Pulmonary artery endothelial cell (primary cell): ENCODE measurements around the gene FAM193A. TPM values are rescaled to one million over a fixed set of nuclear protein-coding genes. Genes with fewer than 3 reads are reported as not detected.
"Not testable (repeated sequence)": the region's sequence is repeated elsewhere in the genome, so short reads cannot be mapped to it uniquely, and the experiment has no call there.

Experiments
- DNase-seq: peaks from one replicate; pipeline ENCODE4 v3.0.0-alpha.2; 2011; ENCODE audit warnings: low read depth, low spot score
- total RNA-seq: library from RNA; depleted of rRNA; stranded (reverse); fragments of >200 nt; gene quantifications from 2 replicates; pipeline ENCODE4 v1.2.3, GENCODE V29; 2014

The FAM193A gene
- total RNA-seq, 1 donor from 2014 or later, result 7.0 TPM

DNA sequence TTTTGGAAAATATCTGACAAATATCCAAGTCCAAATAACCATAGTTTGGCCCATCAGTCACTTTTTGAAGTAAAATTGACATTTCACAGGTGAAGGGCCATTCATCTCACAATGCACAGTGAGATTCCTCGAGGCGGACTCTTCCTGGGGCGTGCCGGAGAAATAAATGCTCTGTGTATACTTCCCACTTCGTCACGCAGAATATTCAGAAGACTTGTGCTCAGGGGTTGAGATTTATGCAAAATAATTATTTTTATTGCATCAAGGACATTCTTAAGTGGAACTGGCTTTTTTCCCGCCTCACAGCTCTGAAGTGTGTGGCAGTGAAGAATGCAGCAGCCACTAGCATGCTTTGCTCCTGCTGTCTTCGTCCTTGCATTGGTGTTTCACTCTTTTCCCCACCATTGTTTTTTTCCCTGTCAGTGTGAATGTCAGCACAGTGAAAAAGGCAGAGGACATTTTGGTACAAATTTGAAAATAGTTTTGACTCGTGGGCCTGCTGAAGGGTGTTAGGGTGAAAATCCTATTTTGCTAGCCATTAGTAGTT is 70.6 kb downstream of the FAM193A start:
- no peak for DNase-seq

DNA sequence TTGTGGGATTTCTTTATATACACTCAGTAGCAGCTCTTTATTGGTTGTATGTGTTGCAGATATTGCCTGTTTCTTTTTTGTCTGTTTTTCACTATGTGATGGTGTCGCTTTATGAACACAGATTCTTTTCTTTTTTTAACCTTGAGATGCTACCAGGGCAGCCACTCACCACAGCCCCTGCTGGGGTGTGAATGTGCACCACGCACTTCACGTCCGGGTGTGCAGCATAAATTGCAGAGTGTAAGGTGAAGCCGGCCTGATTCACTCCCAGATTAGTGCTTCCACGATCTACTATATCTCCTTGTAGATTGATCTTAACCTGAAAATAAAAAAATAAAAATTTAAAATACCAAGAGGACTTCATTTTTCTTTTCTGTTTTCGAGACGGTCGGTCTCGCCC is 71.4 kb downstream of the FAM193A start:
- DNase-seq, result no peak

DNA sequence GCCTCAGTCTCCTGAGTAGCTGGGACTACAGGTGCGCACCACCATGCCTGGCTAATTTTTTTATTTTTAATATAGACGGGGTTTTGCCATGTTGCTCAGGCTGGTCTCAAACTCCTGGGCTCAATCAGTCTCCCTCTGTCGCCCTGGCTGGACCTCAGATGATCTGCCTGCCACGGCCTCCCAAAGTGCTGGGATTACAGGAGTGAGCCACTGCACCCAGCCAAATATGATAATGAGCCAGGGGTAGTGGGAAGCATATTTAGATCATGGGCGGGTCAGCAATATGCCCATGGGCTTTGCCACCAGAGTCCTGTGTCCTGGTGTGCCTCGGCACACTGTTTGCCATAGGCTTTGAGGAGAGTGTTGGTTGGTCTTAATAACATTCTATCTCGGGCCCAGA is 71.8 kb downstream of the FAM193A start:
- DNase-seq, result no peak

DNA sequence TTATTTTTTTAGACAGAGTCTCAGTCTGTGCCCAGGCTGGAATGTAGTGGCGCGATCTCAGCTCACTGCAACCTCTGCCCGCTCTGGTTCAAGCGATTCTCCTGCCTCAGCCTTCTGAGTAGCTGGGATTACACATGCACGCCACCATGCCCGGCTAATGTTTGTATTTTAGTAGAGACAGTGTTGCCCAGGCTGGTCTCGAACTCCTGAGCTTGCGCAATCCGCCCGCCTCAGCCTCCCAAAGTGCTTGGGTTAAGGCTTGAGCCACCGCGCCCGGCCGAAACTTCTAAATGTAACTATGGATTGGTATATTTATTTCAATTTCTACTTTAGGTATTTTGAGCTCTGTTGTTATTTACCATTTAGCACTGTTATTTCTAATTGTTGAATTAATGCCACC is 79.4 kb downstream of the FAM193A start:
- no peak for DNase-seq

DNA sequence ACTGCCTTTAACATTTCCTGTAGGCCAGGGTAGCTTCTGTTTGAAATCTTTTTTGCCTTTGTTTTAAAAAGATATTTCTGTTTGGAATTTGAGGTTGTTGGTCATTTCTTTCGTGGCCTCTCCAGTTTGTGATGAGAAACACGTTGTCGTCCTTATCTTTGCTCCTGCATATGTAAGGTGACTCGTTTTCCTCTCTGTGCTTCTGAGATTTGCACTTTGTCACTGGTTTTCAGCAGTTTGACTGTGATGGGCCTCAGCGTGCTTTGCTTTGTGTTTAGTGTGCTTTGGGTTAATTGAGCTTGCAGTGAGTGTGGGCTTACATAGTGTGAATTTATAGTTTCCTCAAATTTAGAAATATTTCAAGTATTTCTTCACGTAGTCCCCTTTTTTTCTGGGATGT is 81.5 kb downstream of the FAM193A start:
- DNase-seq, result no peak

DNA sequence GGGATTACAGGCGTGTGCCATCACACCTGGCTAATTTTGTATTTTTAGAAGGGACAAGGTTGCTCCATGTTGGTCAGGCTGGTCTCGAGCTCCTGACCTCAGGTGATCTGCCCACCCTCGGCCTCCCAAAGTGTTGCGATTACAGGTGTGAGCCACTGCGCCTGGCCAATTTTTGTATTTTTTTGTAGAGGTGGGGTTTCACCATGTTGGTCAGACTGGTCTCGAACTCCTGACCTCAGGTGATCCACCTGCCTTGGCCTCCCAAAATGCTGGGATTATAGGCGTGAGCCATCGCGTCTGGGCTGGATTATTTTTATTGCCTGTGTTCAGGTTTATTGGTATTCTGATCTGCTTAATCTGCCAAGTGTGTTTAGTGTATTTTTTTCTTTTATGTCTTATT is 82.3 kb downstream of the FAM193A start:
- not testable (repeated sequence) for DNase-seq

DNA sequence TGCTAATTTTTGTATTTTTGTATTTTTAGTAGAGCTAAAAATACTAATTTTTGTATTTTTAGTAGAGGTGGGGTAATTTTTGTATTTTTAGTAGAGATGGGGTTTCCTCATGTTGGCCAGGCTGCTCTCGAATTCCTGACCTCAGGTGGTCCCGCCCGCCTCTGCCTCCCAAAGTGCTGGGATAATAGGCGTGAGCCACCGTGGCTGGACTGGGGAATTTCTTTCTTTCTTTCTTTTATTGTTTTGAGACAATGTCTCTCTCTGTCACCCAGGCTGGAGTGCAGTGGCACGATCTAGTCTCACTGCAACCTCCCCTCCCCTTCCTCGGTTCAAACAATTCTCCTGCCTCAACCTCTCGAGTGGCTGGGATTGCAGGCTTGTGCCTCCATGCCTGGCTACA is 83.0 kb downstream of the FAM193A start:
- no peak for DNase-seq

DNA sequence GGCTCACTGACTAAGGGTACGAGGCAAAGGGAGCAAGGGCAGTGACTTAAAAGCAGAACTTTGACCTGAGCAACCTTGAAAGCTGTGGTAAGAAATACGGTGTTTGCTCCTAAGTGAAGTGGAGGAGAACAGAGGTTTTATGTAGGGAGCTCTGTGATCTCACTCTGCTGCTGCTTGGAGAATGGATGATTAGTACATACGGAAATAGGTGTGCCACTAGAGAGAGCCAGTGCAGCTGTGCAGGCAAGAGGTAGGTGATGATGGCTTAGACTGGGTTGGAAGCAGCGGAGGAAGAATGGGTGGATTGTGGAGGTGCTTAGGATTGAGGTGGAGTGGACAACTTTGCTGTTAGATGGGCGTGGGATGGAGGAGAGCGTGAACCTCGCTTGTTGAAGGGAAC is 85.0 kb downstream of the FAM193A start:
- no peak for DNase-seq

DNA sequence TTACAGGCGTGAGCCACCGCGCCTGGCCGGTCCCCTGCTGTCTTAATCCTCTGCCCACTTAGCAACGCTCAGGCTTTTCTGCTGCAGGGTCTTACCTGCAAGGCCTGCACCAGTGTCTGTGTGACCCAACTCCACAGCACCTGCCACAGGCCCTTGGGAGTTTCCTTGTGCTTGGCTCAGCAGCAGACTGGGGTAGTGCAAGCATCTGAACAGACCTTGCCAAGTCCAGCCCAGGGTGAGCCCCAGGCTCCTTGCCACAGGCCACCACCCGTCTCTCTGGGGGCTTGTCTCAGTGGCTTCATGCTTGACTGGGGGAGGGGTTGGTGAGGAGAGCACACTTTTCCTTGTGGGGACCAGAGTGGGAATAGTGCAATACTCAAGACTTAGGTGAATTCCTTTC is 87.0 kb downstream of the FAM193A start:
- no peak for DNase-seq

DNA sequence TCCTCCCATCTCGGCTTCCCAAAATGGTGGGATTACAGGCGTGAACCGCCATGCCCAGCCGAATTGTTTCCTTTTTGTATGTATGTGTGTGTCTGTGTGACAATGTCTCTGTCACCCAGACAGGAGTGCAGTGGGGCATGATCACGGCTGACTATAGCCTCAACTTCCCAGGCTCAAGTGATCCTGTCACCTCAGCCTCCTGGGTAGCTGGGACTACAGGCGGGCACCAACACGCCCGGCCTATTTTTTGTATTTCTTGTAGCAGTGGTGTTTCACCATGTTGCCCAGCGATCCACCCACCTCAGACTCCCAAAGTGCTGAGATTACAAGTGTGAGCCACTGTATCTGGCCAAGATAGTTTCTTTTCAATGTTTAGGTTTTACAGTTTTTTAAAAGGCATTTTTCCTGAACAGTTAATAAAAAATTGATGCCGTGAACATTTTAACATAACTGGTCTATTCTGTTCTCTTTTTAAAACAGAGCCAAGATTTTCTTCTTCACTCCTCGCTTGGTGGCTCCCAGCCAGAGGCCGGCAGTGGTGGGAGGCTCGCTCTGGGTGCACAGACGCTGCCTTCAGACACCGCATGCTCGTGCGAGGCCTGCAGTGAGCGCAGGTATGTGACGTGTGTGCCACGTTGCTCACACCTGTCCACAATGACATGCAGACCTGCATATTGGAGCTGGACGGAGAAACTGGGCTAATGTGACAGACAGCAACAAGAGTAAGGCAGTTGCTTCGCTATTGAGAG is 88.5 kb downstream of the FAM193A start:
- DNase-seq, result no peak

DNA sequence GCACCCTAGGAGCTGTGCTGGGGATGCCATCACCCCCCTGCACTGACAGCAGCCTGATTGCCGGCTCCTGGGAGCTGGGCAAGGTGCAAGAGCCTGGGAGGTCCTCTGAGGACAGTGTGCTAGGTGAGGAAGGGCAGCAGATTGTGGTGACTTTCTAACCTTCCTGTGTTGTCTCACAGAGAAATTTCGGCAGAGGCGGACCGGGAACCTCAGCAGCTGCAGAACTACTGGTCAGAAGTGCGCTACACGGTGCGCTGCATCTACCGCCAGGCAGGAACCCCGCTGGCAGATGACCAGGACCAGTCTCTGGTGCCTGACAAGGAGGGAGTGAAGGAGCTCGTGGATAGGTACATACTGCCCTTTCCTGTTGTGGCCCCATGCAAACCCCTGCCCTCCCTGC is 89.8 kb downstream of the FAM193A start:
- no peak for DNase-seq

DNA sequence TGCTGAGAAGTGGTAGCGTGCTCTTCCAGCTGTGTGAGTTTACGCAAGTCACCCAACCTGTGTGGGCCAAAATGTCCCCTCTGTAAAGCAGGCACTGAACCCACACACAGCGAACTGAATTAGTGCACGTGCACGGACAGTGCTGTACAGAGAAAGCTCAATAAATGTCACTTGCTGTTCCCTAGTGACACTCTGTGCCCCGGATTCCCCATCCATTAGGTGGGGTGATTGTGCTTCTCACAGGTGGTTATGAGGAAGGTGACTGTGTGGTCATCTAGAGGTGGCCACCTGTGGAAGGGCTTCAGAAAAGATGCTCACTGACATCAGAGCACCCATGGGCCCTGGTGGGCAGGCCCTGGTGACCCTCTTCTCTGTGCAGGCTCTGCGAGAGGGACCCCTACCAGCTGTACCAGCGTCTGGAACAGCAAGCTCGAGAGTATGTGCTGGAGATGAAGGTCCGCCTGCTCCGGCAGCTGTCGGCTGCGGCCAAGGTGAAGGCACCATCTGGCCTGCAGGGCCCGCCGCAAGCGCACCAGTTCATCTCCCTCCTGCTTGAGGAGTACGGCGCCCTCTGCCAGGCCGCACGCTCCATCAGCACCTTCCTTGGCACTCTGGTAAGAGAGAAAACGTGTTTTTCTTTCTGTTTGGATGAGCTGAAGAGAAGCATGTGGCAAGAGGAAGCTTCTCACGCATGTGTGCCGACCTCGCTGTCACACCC is 94.3 kb downstream of the FAM193A start:
- DNase-seq, result no peak

DNA sequence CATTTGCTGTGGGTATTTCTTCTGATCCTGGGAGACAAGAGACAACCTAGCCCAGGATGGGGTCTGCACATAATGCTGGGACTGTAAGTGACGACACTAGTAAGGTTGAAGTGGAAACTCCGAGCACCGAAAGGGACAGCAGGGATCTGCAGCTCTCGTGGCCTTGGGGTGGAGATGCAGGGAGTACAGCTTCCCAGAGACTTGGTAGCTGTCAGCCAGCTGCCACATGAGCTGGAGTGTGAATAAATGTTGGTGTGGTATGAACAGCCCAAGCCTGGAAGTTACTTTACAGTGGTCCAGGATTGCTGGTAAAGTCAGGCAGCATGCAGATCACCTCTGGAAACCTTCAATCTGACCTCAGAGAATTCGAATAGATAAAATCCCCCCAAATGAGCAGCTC is 97.6 kb downstream of the FAM193A start:
- DNase-seq, result no peak

DNA sequence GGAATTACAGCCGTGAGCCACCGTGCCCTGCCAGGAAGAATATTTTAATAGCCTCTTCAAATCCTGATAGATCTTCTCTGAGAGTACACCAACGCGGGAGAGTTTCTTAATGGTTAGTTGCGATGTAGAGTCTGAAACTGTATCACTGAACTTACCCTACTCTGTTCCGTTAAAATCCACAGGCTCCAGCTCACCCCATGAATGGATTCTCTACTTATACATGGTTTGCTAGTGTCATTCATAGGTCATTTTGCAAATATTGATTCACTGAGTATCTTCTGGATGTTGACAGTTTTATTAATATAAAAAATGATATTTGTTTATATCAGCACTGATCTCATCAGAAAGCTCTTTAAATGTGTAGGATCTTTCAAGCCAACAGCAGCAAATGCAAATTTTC is 99.9 kb downstream of the FAM193A start:
- no peak for DNase-seq

DNA sequence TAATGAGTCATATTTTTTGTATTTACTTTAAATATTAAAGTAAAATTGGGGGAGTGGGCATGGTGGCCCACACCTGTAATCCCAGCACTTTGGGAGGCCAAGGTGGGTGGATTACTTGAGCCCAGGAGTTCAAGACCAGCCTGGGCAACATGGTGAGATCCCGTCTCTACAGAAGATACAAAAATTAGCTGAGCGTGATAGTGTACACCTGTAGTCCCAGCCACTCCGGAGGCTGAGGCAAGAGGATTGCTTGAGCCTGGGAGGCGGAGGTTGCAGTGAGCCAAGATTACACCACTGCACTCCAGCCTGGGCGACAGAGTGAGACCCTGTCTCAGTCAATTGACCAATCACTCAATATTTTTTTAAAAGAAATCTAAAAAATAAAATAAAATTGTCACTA is 100.5 kb downstream of the FAM193A start:
- DNase-seq, result not testable (repeated sequence)

DNA sequence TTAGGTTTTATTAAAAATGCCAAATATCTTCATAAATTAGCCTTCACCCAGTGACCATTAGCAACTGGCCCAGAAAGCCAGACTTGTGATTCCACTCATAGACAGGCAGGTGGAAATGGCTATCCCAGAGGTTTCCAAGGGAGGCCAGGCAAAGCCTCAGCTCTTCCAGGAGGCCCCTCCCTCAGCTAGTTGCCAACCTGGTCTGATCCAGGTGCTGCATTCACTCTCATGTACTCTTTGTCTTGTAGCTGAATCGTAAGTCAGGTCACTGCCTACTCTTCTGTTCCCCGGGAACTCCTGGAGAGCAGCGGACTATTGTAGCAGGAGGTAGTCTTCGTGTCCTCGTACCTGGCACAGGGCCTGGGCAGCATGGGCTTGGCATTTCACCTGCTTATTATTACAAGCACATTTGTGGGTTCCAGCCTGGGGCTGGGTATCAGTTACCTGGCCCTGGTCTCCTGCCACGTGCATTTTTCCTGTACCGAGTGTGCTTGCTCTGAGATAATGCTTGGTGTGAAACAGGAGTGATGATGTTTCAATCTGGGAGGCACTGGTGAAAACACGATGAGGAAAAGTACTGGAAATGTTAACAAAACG is 101.6 kb downstream of the FAM193A start:
- no peak for DNase-seq

DNA sequence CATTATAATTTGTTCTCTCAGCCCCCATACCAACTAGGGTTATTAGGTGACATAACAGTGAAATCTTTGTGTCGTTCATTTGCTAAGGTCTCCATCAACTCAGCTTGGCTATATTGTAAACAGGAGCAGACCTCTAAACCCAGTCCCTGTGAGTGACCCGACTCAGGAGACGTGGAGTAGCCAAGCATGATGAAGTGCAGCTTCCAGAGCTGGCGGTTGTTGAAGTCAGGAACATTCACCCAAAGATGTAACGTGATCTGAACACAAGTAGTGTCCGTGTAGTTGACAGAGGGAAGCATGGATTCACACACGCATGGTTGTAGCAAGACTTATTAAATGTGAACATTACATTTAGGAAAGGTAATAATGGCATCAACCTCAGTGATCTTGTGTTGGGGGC is 102.3 kb downstream of the FAM193A start:
- no peak for DNase-seq

DNA sequence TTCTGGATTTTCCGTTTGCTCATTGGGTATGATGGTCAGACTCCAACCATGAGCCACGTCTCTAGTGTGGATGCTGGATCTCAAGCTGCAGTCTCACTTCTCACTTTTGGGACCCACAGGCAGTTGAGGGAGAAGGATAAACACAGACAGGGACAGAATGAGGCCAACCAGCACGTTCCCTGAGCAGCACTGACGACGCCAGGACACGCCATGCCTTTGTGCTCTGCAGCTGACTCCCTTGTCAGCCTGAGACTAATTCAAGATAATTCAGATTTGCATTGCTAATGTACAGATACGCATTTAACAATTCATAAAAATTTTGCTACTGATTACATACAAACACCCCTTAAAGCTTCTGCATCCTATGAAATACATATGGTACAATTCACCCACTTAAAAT is 106.5 kb downstream of the FAM193A start:
- no peak for DNase-seq

DNA sequence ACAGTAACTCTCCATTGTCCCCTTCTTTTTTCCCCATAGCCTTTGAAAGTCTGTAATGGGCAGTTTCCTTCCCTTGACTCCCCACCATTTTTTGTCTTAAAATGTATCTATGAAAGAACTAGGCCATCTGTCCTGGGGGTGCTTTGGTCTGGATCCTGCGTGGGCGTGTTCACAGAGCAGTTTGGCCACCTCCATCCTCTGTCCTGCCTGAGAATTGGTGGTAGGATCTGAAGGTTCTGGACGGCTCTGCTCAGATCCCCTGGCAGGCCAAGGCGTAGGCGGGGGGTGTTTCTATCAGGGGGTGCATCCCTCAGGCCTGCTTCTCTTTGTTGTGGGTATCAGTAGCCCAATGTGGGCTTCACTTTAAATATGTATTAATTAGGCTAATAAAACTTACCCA is 107.1 kb downstream of the FAM193A start:
- DNase-seq, result no peak

DNA sequence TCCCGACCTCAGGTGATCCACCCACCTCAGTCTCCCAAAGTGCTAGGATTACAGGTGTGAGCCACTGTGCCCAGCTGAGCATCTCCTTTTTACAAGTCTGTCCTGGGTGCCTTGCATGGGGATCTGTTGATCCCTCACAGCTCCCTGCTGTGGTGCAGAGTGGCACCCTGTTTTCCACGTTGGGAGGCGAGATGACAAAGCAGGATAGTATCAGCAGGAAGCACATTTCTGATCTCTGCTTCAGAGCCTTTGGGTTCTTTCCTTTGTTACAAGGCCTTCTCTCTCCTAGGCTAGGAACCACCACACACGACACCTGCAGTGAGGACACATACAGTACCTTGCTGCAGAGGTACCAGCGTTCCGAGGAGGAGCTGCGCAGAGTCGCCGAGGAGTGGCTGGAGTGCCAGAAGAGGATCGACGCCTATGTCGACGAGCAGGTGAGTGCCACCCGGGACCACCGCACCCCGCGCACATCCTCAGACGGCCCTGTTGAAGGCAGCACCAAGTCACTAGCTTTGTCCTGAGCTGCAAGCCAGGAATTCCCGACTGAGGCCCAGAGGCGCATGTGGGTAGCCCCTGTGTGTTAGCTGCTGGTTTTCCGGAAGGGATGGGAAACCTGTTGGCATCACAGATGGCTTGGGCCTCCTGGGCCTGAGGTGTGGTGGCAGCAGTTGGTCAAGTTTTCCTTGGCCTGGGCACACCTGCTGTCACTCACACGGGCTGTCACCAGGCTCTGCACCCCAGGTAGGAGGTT is 110.1 kb downstream of the FAM193A start:
- no peak for DNase-seq

DNA sequence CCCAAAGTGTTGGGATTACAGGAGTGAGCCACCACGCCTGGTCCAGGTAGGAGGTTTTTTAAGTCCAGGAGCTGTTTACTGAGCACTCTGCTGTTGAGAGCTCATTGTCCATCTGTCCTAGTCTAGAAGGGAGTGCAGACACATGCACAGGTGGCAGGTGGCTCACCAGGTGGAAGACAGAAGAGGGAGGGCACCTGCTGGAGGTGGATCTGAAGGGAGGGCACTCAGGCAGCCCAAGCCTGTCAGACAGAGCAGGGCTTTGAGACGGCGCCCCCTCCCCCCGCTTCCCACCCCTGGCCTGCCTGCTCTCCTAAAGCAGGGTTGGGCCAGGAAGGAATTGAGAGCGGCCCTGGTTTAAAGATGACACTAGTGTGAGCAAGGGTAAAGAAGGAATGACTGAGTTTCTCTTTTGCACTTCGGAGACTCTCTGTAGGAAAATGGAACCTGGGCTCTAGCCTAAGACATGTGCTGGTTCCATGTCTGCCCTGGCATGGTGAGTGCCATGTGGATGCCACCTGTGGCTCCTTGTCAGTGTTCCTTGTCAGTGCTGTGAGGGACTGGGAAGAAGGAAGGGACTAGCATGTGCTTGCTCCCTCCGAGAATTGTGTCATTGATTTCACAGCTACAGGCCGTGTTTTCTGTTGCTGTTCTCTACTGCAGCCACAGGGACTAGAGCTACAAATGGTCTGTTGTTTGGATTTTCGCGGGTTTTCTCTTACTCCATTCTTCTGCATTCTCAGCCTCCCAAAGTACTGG is 111.1 kb downstream of the FAM193A start:
- no peak for DNase-seq
